Measurements from ENCODE around the gene HOXB2.

Gene HOXB2

DNA sequence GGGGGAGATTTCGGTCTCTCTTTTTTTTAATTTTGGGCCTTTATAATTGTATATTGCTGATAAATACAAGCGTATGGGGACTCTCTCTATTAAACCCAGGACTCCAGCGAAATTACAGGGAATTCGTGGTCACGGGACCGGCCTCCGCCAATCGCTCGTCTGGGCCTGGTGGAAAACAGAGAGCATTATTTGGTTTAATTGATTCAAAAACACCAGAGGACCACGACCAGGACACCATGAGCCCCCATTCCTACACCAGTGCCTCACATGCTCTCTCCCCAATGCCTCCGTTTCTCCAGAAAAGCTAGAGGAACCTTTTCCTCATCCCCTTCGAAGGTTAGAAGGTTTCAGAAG is at the start of gene HOXB2:
HOXB2 (minus strand) TSS at position 88 of the 354 bp plus-strand sequence. CDS start 198 bp downstream, outside the sequence.
- DNase-seq (ENCODE audit: low read depth) = no peak

DNA sequence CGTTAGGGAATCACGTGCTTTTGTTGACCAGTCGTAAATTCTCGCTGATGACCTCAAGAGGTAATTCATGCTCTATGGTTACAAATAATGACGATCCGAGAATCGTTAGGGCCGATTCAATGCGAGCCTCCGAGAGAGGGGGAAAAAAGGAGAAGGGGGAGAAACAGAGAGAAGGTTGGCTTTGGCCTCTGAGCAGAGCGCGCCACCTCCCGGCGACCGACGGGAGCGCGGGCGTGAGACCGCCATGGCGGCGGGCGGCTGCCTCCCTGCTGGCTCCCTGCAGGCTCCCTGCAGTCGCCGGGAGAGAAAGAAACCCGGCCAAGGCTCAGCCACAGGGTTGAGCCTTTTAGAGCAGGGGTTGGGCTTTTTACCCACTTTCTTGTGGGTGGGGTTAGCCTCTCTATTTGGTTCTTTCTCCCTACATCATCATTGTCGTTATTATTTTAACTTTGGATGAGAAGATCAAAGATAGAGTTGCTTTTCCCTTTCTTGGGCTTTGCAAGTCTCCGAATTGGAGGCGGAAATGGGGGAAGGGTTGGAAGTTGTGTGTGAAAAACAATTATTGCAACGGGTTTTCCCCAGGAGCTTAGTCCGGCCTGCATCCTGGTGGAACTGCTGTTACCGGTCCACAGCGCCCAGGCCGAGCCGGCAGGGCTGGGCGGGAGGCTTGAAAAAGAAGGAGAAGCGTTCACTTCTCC is 49.1 kb upstream of the HOXB2 start:
- DNase-seq (ENCODE audit: low read depth) = peak; percentile 67

DNA sequence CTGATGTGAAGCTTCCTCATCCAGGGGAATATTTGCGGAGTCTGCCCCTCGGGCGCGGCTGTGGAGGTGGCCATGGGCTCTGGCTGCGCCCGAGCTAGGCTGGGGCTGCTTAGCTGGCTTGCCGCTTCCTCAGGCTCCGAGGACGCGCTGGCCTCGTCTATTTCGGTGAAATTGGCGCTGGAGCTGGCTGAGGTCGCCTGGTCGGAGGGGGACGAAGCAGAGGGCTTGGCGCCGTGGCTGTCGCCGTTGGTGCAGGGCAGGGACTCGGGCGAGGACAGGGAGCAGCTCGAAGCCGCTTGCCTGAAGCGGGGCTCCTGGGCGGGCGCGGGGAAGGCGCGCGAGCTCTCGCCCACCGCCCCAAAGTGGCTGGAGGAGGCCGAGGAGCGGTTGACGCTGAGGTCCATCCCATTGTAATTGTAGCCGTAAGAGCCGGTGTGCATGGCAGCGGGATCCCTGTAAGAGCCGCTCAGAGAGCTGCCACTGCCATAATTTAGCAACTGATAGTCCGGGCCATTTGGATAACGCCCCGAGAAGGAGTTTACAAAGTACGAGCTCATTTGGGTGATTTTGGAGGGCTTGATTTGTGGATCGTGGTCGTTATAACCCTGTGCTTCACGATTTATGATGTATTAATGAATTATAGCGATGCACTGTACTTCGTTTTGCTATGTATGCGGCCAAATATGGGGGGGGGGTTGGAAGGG is 48.4 kb upstream of the HOXB2 start, which contains the start of gene HOXB5:
HOXB5 (minus strand) TSS at position 654 of the 704 bp plus-strand sequence; CDS start at position 557, 97 bp downstream.
- no peak for DNase-seq (ENCODE audit: low read depth)

DNA sequence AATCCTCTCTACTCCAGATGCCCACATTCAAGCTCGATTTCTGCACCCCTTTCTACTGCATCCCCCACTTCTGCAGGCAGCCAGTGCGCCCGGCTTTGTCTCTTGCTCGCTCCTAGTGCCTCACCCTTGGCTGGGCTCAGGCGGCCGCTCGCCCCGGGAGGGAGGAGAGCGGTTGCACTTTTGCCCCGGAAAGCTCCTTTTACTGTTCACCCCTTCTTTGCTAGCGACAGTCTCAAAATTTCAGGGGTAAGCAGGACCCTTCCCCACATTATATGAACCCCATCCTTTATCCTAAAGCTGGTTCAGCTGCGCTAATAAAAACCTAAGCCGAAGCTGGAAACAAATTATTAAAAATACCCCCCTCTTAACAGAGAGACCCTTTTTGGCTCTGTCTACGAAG is 47.7 kb upstream of the HOXB2 start:
- no peak for DNase-seq (ENCODE audit: low read depth)

DNA sequence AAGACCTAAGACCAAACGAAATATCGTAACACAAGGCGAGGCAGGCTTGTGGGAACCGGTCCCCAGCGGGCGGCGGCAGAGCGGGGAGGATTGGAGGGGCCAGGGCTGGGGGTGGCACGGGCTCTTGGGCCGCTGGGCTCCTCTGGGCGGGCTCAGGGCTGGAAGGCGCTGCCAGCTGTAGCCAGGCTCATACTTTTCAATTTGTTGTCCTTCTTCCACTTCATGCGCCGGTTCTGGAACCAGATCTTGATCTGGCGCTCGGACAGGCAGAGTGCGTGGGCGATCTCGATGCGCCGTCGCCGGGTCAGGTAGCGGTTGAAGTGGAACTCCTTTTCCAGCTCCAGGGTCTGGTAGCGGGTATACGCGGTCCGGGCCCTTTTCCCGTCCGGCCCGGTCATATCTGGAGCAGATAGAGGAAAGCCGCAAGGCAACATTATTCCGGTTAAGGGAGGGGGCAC is 47.2 kb upstream of the HOXB2 start:
- no peak for DNase-seq (ENCODE audit: low read depth)

DNA sequence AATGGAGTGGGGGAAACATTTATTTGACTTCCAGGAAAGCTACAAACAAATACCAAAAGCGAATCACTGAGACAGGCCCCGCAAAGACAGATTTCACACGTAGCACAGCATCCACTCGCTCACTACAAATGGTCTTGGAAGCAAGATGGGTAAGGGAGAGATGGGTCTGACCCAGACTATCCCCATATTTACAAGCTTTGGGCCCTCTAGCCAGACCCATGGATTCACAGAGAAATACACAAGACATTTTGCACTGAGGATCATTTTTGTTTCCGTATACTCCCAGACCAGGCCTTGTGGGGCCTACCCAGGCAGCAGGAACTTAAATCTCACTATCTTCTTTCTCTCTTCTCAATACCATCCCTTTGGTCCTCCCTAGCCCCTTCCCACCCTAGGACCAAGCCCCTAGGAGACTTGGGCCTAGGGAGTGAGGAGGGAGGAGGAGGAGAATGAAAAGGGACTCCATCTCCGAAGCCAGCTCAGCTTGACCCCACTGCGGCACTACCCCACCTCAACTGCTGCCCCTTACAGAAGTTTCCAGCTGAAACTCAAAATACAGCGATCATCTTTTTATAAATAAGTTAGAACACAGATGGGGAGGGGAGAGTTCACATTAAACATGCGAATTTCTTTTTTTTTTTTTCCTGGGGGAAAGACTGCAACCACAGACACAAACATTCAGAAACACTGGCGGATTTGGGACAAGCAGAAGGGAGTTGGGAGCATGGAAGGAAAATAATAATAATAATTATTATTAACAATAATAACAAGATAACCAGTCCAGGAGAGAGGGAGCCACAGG is 46.5 kb upstream of the HOXB2 start:
- DNase-seq (ENCODE audit: low read depth) = no peak

DNA sequence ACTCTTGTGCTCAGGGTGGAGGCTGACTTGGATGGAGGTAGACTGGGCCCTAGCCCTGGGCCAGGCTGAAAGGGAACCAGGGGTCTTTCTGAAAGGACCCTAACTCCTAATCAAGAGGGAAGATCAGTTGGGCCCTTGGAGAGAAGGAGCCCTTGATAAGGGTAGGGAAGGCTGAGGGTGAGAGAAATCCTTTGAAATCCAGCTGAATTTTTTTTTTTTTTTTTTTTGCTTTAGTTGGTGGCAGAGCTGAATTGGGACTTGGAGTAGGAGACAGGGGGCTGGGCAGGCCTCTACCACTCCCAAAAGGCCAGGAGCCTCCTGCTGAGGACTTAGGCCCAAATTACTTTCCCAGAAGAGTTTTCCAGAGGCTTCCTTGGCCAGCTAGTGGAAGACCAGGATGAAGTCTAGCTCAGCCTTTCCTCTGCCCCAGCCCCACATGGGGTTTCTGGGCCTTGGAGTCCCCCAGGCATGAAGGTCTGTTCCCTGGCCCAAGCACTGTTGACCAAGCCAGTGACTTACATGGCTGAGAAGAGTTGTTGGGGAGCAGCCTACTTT is 45.8 kb upstream of the HOXB2 start:
- DNase-seq (ENCODE audit: low read depth) = no peak

DNA sequence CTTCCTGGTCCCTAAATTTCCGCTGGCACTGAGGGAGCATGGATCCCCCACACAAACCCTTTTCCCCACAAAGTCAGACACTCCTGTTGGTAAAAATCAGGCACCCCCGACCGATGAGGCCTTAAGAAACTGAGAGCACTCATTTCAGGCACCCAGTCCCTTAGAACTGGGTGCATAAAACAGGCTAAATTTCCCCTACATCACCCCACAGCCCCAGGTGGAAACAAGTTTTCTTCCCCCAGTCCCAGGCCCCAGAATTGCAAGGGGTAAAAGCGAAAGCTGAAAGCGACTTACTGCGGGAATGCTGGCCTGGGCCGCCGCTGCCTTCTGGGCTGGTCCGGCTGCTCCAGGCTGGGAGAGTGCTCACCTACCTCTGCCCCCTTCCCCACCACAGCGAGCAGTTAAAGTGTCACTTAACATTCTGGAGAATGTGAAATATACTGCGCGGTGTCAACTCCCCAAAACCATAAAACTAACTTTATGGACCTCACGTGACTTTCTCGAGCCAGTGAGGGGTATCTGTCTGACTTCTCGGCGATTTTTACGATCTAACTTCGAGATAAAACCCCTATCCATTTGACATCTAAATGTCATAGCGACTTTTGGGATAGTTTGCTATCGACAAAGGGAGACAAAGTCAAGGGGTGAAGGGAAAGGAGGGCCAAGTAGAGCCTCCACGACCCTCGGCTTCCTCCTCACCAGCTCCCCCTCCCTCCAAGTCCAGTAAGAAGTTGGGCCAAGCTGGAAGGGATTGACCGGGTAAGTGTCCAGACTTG is 45.1 kb upstream of the HOXB2 start, which contains the start of gene HOXB3:
HOXB3 (minus strand) TSS at position 411 of the 776 bp plus-strand sequence. CDS start 37,767 bp downstream, outside the sequence.
- DNase-seq (ENCODE audit: low read depth) = no peak

DNA sequence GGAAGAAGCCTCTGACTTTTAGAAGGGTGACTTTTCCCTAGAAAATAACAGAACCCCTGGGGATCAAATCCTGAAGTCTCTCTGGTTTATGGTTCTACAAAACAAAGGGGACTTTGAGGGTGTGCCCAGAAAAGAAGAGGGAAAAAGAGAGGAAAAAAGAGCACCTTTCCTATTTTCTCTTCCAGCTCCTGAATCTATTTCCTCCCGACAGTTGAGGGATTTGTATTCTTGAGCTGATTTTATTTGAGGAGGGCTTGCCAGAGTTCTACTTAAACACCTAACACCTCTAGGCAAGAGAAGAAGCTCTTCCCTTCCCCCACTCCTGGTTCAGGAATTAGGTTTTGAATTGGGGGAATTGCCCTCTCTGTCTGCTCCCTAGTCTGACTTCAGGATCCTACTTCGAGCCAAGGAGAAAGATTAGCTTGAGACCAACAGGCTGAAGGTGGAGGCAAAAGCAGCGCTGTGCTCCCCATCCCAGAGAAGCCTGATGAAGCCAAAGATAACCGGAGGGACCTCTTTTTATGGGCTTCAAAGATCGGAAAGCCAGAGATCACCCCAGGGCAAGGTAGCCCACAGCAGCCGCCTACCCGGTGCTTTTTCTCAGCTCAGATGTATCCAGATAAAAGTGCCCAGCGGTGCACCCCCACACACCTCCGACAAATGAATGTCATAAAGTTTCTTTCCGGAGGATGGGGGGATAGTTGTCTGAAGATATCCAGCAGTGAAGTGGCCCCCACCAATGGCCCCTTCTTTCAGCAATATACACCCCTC is 44.3 kb upstream of the HOXB2 start:
- DNase-seq (ENCODE audit: low read depth) = no peak

DNA sequence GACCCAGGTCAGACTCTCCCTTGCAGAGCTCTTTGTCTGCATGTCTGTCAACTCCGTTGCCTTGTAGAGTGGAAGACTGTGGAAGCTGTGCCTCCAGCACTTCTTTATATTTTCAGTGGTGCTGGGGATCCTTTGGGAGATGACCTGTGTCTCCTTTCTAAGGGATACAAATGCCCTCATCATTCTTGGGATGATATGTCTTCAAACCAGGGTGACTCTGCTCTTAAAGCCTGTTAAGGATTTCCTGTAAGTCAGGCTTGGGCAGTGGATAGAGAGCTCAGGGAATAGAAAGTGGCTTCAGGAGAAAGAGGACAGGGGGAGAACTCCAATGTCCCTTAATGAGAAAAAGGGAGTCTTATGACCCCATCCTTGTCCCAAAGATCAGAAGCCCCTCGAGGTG is 43.6 kb upstream of the HOXB2 start:
- no peak for DNase-seq (ENCODE audit: low read depth)

DNA sequence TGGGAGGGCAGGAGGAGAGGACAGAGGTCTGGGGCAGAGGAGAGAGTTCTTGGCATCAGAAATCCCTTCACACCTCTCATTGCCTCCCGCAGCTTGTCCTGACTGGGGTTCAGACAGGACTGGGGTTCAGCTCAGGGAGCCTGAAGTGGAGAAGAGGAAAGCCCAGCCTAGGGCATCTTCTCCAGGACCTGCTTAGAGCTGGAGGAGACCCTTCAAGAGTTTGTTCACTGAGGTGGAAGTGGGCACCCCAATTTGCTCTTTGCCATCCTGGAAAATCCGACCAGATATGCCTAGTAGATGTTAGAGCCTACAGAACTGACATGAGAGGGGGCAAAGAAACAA is 43.1 kb upstream of the HOXB2 start:
- DNase-seq (ENCODE audit: low read depth) = no peak

DNA sequence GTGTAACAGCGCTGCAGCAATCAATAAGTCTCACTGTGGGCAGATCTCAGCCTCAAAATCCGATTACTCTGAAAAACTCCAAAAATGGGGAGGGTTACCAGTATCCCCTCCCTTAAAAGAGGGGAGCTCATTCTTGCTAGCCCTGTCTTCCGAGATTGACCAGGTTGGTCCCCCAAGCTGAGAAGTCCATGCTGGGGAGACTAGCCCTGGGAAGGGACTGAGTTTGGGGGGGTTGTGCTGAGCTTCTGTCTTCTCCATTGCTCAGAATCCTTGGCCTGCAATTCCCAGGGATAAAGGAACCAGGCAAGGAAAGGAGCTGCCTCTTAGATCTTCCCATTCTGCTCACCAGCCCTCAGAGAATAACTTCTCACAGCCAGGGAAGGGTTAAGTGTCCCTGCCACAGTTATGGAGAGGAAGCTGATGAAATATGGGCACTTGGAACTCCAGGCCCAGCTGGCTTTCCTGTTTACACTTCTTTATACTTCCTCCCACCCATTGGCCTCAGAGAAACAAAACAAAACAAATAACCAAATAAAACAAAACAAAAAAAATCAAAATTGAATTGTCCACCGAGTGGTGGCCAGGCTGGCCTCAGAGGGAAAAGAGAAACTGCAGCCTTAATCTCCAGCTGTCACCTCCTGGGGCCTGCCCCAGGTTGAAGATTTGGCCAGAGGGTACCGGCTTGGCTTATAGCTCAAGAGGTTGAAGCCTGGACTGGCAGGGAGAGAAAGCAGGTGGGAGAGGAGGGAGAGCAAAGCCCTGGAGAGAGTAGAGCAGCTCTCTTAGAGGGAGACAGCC is 42.6 kb upstream of the HOXB2 start:
- no peak for DNase-seq (ENCODE audit: low read depth)

DNA sequence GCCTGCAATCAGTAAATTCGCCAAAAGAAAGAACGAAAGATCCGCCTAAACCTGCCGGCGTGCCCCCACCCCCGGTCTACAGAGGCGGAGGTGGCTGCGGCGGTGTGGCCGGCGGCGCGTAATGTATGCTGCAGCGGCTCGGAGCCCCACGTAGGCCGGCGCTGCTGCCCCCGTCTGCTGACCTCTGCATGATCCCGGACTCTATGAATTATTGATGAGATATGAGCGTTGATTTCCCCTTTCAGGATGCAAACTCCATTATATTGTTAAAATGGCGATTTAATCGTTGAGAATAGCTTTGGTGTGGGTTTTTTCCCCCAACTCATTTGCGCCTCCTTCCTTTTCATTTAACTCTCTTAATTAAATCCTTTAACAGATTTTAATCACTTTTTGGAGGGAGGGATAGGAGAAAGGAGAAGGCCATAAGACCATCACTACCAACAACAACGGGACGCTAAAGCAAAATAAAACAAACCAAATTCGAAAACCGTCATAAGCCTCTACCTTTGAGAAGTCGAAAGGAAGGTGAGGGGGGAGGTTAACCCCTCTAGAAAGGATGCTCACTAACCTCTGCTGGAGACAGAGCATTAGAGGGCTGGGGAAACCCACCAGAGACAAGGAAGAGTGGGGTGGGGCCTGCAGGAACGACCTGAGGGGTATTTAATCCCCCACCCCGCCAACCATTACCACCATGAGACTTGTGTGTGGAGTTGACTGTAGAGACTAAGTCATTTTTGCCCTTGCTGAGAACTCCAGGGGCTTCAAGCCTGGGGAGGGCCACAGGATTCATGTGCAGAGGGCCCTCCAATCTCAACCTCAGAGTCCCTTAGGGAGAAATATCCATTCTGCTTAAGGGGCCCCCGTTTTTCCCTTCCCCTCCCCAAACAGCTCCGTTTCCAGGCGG is 41.7 kb upstream of the HOXB2 start:
- no peak for DNase-seq (ENCODE audit: low read depth)

DNA sequence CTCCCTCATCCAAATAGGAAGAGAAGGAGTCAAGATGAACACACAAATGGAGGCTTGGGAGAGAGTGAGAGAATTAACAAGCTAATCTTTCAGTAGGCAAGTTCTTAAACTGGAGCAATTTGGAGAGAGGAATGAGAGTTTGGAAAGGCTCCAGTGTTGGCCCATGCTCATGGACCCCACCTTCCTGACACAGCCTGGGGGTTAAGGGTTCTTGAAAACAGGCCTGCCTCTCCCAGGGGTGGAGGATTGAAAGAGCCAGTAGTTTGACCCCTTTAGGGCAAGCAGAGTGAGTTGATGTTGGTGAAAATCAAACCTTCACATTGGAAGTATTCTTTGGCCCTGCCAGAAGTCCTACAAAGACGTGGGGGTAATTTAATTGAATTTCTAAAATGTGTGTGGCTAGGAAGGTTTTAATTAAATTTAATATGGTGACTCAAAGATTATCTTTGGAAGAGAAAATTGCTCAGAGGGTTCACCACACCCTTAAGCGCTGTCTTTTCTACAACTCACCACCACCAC is 39.4 kb upstream of the HOXB2 start:
- DNase-seq (ENCODE audit: low read depth) = no peak

DNA sequence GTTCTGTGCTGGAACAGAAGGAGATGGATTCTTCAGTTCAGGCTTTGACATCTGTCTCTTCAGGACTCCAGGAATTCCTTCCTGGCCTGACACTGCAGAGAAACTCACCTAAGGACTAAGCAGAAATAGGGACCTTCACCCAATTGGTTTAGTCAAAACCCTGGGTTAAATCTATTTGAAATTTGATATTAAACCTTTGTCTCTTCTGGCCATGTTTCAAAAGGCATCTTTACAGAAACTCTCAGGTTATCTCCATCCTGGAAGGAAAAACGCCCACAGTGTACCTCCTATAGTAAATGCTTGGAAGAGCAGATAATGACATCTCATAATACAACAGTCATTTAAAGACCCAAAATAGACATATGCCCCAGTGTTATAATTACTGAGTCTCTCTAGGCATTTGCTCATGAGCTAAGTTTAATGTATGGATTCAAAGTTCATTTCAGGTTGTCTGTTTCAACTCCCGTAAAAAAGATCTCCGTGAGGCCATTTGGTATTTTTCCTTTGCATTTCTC is 38.9 kb upstream of the HOXB2 start:
- DNase-seq (ENCODE audit: low read depth) = no peak

DNA sequence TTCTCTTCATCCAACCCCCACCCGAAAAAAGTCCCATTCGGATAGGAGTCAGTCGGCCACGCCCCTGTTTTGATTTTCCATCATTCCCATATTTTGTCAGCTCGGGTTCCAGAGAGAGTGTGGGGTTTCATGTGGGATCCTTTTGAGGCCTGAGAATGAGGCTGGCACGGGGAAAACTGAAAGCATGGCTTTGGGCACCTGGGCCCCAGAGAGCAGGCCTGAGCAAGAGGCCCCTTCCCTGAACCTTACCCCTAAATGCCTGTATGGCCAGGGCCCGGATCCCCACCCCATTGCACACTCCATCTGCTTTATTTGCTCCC is 37.8 kb upstream of the HOXB2 start:
- DNase-seq (ENCODE audit: low read depth) = no peak

DNA sequence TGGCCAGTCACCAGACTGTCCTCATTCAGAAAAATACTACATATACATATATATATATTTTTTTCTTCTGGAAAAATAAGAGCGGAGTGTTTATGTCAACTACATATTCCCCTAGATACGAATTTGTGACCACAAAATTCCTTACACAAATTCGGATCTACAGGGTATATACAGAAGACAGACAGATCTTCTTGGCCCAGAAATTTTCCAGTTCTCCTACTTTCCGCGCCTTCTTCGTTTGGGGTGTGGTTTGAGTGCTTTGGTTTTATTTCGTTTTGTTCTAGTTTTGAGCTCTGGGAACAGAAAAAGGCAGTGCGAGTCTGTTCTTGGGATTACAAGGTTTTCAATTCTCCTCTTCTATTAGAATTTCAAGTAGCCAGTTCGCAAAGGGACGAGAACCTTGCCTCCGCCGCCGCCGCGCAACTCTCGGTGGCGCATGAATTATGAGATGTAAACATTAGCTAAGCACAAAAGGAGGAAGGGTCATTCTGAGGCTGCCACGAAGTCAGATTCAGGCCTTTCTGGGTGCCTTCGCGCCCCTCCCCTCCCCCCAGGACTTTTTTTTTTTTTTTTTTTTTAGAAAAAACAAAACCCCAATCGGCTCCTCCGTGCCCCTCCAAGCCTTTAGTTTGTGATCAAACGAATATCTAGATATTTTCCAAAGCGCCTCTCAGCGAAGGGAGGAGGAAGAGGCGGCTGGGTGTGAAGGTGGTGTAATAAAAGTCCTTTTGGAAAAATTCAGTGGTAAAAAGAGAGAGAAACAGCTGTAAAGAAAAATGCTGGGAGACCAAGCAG is 35.0 kb upstream of the HOXB2 start:
- DNase-seq (ENCODE audit: low read depth) = no peak

DNA sequence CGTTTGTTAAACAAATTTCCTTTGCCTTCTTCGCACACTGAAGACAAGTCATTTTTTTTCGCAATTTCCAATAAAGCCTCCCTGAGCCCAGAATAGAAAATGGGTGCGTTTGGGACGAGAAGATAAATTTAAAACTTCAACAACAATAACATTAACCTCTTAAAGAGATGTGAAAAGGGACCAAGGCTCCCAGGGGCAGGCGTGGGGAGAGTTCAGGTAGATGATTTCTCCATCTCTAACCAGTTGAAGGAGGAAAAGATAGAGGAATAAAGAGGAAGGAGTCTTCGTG is 34.5 kb upstream of the HOXB2 start:
- DNase-seq (ENCODE audit: low read depth) = no peak
